OCI-LY1 (cell line): ENCODE results near the gene OCIAD2.
A peak's percentile ranks its signal among the peaks of the same experiment; 100 is the strongest.
"Not testable (repeated sequence)": the region's sequence is repeated elsewhere in the genome, so short reads cannot be mapped to it uniquely, and the experiment has no call there.

Experiments used
- H2AFZ ChIP-seq: fragments of 200-600 bp; sonication (generic), shearing (Covaris generic); 2 replicates; pipeline ENCODE4 v1.6.0; 2014; ENCODE audit warnings: antibody characterized with exemption, mild to moderate bottlenecking, low read length
- H3F3A ChIP-seq: fragments of 200-600 bp; sonication (generic), shearing (Covaris generic); 2 replicates; pipeline ENCODE4 v1.6.0; 2014; ENCODE audit warnings: mild to moderate bottlenecking, antibody characterized with exemption, low read length, moderate library complexity; ENCODE audit not compliant: insufficient read depth
- H3K27ac ChIP-seq: fragments of 200-600 bp; sonication (generic); 2 replicates; pipeline ENCODE4 v1.5.1; 2014; ENCODE audit warnings: low read length, mixed run types, mild to moderate bottlenecking, low read depth; ENCODE audit not compliant: poor library complexity, severe bottlenecking
- H3K27me3 ChIP-seq: fragments of 200-600 bp; sonication (generic); 2 replicates; pipeline ENCODE4 v1.6.0; 2014; ENCODE audit warnings: antibody characterized with exemption, mild to moderate bottlenecking, low read length, moderate library complexity; ENCODE audit not compliant: insufficient read depth
- H3K36me3 ChIP-seq: fragments of 200-600 bp; sonication (generic); 2 replicates; pipeline ENCODE4 v1.6.1; 2014; ENCODE audit warnings: mild to moderate bottlenecking, antibody characterized with exemption, low read length, moderate library complexity, mixed read lengths; ENCODE audit not compliant: insufficient read depth
- H3K4me1 ChIP-seq: fragments of 200-600 bp; sonication (generic); 2 replicates; pipeline ENCODE4 v1.5.1; 2014; ENCODE audit warnings: mild to moderate bottlenecking, low read length, moderate library complexity; ENCODE audit not compliant: insufficient read depth, severe bottlenecking
- H3K4me2 ChIP-seq: fragments of 200-600 bp; sonication (generic), shearing (Covaris generic); 2 replicates; pipeline ENCODE4 v1.6.1; 2014; ENCODE audit warnings: low read length
- H3K4me3 ChIP-seq: fragments of 200-600 bp; sonication (generic); 2 replicates; pipeline ENCODE4 v1.5.1; 2014; ENCODE audit warnings: low read length, low read depth, mild to moderate bottlenecking, mixed read lengths; ENCODE audit not compliant: poor library complexity, severe bottlenecking
- H3K79me2 ChIP-seq: fragments of 200-600 bp; shearing (Covaris generic); 2 replicates; pipeline ENCODE4 v1.6.1; 2016; ENCODE audit warnings: mixed run types, low read length, mixed read lengths; ENCODE audit not compliant: insufficient read depth
- H3K9ac ChIP-seq: fragments of 200-600 bp; sonication (generic), shearing (Covaris generic); 2 replicates; pipeline ENCODE4 v1.6.1; 2014; ENCODE audit warnings: mild to moderate bottlenecking, low read length, mixed read lengths
- H3K9me2 ChIP-seq: fragments of 200-600 bp; sonication (generic), shearing (Covaris generic); 2 replicates; pipeline ENCODE4 v1.6.1; 2014; ENCODE audit warnings: low read depth, mild to moderate bottlenecking, low read length, mixed read lengths
- H3K9me3 ChIP-seq: fragments of 200-600 bp; shearing (Covaris generic); 2 replicates; pipeline ENCODE4 v1.6.1; 2014; ENCODE audit warnings: low read length, mixed read lengths
- H4K20me1 ChIP-seq: fragments of 200-600 bp; sonication (generic), shearing (Covaris generic); 2 replicates; pipeline ENCODE4 v1.6.0; 2016; ENCODE audit warnings: mild to moderate bottlenecking, low read length; ENCODE audit not compliant: insufficient read depth
- EZH2 ChIP-seq: fragments of 200-600 bp; sonication (generic), shearing (Covaris generic); IDR thresholded peaks from 2 replicates; pipeline ENCODE4 v1.8.0; 2017; ENCODE audit warnings: borderline replicate concordance, mixed run types, mild to moderate bottlenecking, antibody characterized with exemption, low read length, moderate library complexity, mixed read lengths
- TF ChIP-seq, protein P1 (sequence below): fragments of 200-600 bp; sonication (generic), shearing (Covaris generic); IDR thresholded peaks from 2 replicates; pipeline ENCODE4 v1.5.1; 2017; ENCODE audit warnings: mild to moderate bottlenecking, antibody characterized with exemption, low read length, moderate library complexity, mixed read lengths

OCIAD2 gene

GRCh38 chr4:48877827-48878535 is 28.6 kb downstream of the OCIAD2 start:
- Histone ChIP-seq H3K27ac (no peak overlapping the region), H2AFZ (no peak overlapping the region), H3K4me1 (no peaks in the 10 kb centered on the region), H3K36me3 (no peaks in the 10 kb centered on the region), H3K9ac (no peak overlapping the region), H4K20me1 (no peaks in the 10 kb centered on the region), H3K4me2 (no peak overlapping the region), H3K9me3 (no peaks in the 10 kb centered on the region), H3F3A (no peaks in the 10 kb centered on the region), H3K79me2 (no peaks in the 10 kb centered on the region), H3K9me2 (no peaks in the 10 kb centered on the region), H3K27me3 (no peaks in the 10 kb centered on the region), H3K4me3 (no peak overlapping the region)
- TF ChIP-seq EZH2, result no peak
- TF ChIP-seq, protein P1, sequence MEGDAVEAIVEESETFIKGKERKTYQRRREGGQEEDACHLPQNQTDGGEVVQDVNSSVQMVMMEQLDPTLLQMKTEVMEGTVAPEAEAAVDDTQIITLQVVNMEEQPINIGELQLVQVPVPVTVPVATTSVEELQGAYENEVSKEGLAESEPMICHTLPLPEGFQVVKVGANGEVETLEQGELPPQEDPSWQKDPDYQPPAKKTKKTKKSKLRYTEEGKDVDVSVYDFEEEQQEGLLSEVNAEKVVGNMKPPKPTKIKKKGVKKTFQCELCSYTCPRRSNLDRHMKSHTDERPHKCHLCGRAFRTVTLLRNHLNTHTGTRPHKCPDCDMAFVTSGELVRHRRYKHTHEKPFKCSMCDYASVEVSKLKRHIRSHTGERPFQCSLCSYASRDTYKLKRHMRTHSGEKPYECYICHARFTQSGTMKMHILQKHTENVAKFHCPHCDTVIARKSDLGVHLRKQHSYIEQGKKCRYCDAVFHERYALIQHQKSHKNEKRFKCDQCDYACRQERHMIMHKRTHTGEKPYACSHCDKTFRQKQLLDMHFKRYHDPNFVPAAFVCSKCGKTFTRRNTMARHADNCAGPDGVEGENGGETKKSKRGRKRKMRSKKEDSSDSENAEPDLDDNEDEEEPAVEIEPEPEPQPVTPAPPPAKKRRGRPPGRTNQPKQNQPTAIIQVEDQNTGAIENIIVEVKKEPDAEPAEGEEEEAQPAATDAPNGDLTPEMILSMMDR, result peak; percentile 21; the same call in 1 of the 2 replicates

- H3K4me2 ChIP-seq, H3K9ac ChIP-seq, H3F3A ChIP-seq, H3K9me3 ChIP-seq, H3K4me1 ChIP-seq, H4K20me1 ChIP-seq, H3K4me3 ChIP-seq, H2AFZ ChIP-seq, H3K9me2 ChIP-seq, H3K27me3 ChIP-seq, H3K27ac ChIP-seq, H3K79me2 ChIP-seq: not testable (repeated sequence)
- peaks cover 13% of the 10 kb centered on the region; the same call in 1 of the 2 replicates for H3K36me3 ChIP-seq
Measured at GRCh38 chr4:48864696-48865095, 41.9 kb downstream of the OCIAD2 start.

DNA sequence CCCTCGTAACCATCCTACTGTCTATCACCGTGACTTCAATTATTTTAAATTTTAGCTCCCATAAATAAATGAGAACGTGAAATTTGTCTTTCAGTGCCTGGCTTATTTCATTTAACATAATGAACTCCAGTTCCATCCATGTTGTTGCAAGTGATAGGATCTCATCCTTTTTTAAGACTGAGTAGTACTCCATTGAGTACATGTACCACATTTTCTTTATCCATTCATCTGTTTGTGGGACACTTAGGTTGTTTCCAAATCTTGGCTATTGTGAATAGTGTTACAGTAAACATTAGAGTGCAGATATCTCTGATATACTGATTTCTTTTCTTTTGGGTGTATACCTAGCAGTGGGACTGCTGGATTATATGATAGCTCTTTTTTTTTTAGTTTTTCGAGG is 42.8 kb downstream of the OCIAD2 start:
- Histone ChIP-seq H3K9me3 (no peaks in the 10 kb centered on the region), H3K27me3 (no peaks in the 10 kb centered on the region), H3K4me3 (no peak overlapping the region), H2AFZ (no peak overlapping the region), H3F3A (no peaks in the 10 kb centered on the region), H3K36me3 (peaks cover 21% of the 10 kb centered on the region; the same call in 1 of the 2 replicates), H3K4me2 (no peak overlapping the region), H3K27ac (no peak overlapping the region), H3K4me1 (no peaks in the 10 kb centered on the region), H3K9ac (no peak overlapping the region), H3K79me2 (no peaks in the 10 kb centered on the region), H3K9me2 (no peaks in the 10 kb centered on the region), H4K20me1 (0 out of 2 replicates have a peak, but pooled peaks cover 3% of the 10 kb centered on the region)
- TF ChIP-seq, protein P1, result no peak
- TF ChIP-seq EZH2, result no peak

GRCh38 chr4:48862661-48863060 is 43.9 kb downstream of the OCIAD2 start:
- H3K27ac ChIP-seq, result no peak overlapping the region
- H3K36me3 ChIP-seq, result peaks cover 32% of the 10 kb centered on the region
- H4K20me1 ChIP-seq, result 0 out of 2 replicates have a peak, but pooled peaks cover 3% of the 10 kb centered on the region
- H3K9ac ChIP-seq, result no peak overlapping the region
- H3K4me3 ChIP-seq, result no peak overlapping the region
- H3K9me3 ChIP-seq, result no peaks in the 10 kb centered on the region
- H3K9me2 ChIP-seq, result no peaks in the 10 kb centered on the region
- no peaks in the 10 kb centered on the region for H3F3A ChIP-seq
- no peaks in the 10 kb centered on the region for H3K4me1 ChIP-seq
- no peaks in the 10 kb centered on the region for H3K27me3 ChIP-seq
- H3K79me2 ChIP-seq, result no peaks in the 10 kb centered on the region
- H2AFZ ChIP-seq, result no peak overlapping the region
- no peak for TF ChIP-seq EZH2
- TF ChIP-seq, protein P1, result no peak
- H3K4me2 ChIP-seq, result no peak overlapping the region
